Stimulated activated CD4-positive, alpha-beta T cell treated with anti-CD3 and anti-CD28 coated beads, Interleukin-15, amount 100 ng/mL, for 24 hours (primary cell): ENCODE measurements around the gene PDE8A.
"Not testable (repeated sequence)": the region's sequence is repeated elsewhere in the genome, so short reads cannot be mapped to it uniquely, and the experiment has no call there.

Experiments used
- DNase-seq: peaks from one replicate; pipeline ENCODE4 v3.0.0-alpha.2; 2020

PDE8A gene

GRCh38 chr15:85141726-85142125, 160.1 kb downstream of the PDE8A start:
- no peak for DNase-seq

GRCh38 chr15:85142312-85142711, 160.7 kb downstream of the PDE8A start:
- no peak for DNase-seq

- no peak for DNase-seq
Measured at GRCh38 chr15:85149465-85150129, 167.9 kb downstream of the PDE8A start.

GRCh38 chr15:85150130-85150480, 168.4 kb downstream of the PDE8A start:
- DNase-seq: no peak

- no peak for DNase-seq
Measured at GRCh38 chr15:85151145-85151544, 169.5 kb downstream of the PDE8A start.

GRCh38 chr15:85151861-85152260, 170.2 kb downstream of the PDE8A start:
- no peak for DNase-seq

GRCh38 chr15:85154061-85154460, 172.4 kb downstream of the PDE8A start:
- DNase-seq: no peak

GRCh38 chr15:85155360-85155759, 173.7 kb downstream of the PDE8A start:
- DNase-seq: no peak

GRCh38 chr15:85155857-85156256, 174.2 kb downstream of the PDE8A start:
- no peak for DNase-seq

GRCh38 chr15:85157344-85157743, 175.7 kb downstream of the PDE8A start:
- DNase-seq: no peak

GRCh38 chr15:85162237-85162636, 180.6 kb downstream of the PDE8A start:
- no peak for DNase-seq

- DNase-seq: no peak
Measured at GRCh38 chr15:85164841-85165466, 183.3 kb downstream of the PDE8A start.

- no peak for DNase-seq
Measured at GRCh38 chr15:85167568-85167967, 185.9 kb downstream of the PDE8A start.

- DNase-seq: peak; percentile 64
Measured at GRCh38 chr15:85168642-85169173, 187.1 kb downstream of the PDE8A start.

- DNase-seq: no peak
Measured at GRCh38 chr15:85171736-85172135, 190.1 kb downstream of the PDE8A start.

- no peak for DNase-seq
Measured at GRCh38 chr15:85172846-85173490, 191.3 kb downstream of the PDE8A start.

GRCh38 chr15:85173630-85174029, 192.0 kb downstream of the PDE8A start:
- not testable (repeated sequence) for DNase-seq

GRCh38 chr15:85174521-85174920, 192.9 kb downstream of the PDE8A start:
- peak; percentile 8 for DNase-seq

GRCh38 chr15:85177042-85177515, 195.4 kb downstream of the PDE8A start:
- DNase-seq: not testable (repeated sequence)

GRCh38 chr15:85178308-85178707, 196.7 kb downstream of the PDE8A start:
- no peak for DNase-seq

- DNase-seq: no peak
Measured at GRCh38 chr15:85179700-85180099, 198.0 kb downstream of the PDE8A start.

GRCh38 chr15:85185350-85185749, 203.7 kb downstream of the PDE8A start:
- DNase-seq: not testable (repeated sequence)

GRCh38 chr15:85188171-85188577, 206.5 kb downstream of the PDE8A start:
- DNase-seq: not testable (repeated sequence)
